Fibroblast of lung (primary cell): Measurements from ENCODE around the gene LSM2. TPM values are rescaled to one million over a fixed set of nuclear protein-coding genes. Genes with fewer than 3 reads are reported as not detected.
A peak's percentile ranks its signal among the peaks of the same experiment; 100 is the strongest.

Source experiments
- DNase-seq, 2 donors: peaks; one replicate each; pipeline versions ENCODE4 v3.0.0 to v3.0.0-alpha.2; 2010; ENCODE audit warnings: low read depth in 2 of 2
- H2AFZ ChIP-seq: 2 replicates; pipeline ENCODE4 v1.5.1; 2012; ENCODE audit warnings: low read length, control low read depth, inconsistent platforms
- H3K27ac ChIP-seq: 2 replicates; pipeline ENCODE4 v1.5.1; 2011; ENCODE audit warnings: low read length, control low read depth; ENCODE audit not compliant: insufficient read depth
- H3K27me3 ChIP-seq: 2 replicates; pipeline ENCODE4 v1.5.1; 2011; ENCODE audit warnings: mild to moderate bottlenecking, low read length; ENCODE audit not compliant: control insufficient read depth, insufficient read depth
- H3K36me3 ChIP-seq: 2 replicates; pipeline ENCODE4 v1.5.1; 2011; ENCODE audit warnings: low read length; ENCODE audit not compliant: control insufficient read depth, insufficient read depth
- H3K4me1 ChIP-seq: 2 replicates; pipeline ENCODE4 v1.5.1; 2011; ENCODE audit warnings: low read length; ENCODE audit not compliant: control insufficient read depth, insufficient read depth; ENCODE audit errors: extremely low read depth
- H3K4me2 ChIP-seq: 2 replicates; pipeline ENCODE4 v1.5.1; 2011; ENCODE audit warnings: low read length, control low read depth; ENCODE audit not compliant: insufficient read depth; ENCODE audit errors: extremely low read depth
- H3K4me3 ChIP-seq, 4 experiments: fragments of 200-600 bp in 1 of 4; sonication (generic) in 1 of 4; replicated peaks in 1 of 4; 2 replicates each; pipeline ENCODE4 v1.5.1; 2011 to 2016; ENCODE audit warnings: low read length in 4 of 4, low read depth in 3 of 4, mild to moderate bottlenecking in 3 of 4, control low read depth in 2 of 4, inconsistent platforms in 1 of 4, mixed read lengths in 1 of 4; ENCODE audit not compliant: insufficient read depth in 1 of 4; ENCODE audit errors: control extremely low read depth in 1 of 4
- H3K79me2 ChIP-seq: 2 replicates; pipeline ENCODE4 v1.5.1; 2012; ENCODE audit warnings: mild to moderate bottlenecking, low read length, inconsistent platforms; ENCODE audit not compliant: control insufficient read depth, insufficient read depth
- H3K9ac ChIP-seq: 2 replicates; pipeline ENCODE4 v1.5.1; 2011; ENCODE audit warnings: mild to moderate bottlenecking, low read length, control low read depth; ENCODE audit not compliant: insufficient read depth
- H3K9me3 ChIP-seq: 2 replicates; pipeline ENCODE4 v1.5.1; 2012; ENCODE audit warnings: low read depth, low read length; ENCODE audit not compliant: control insufficient read depth, insufficient read depth
- H4K20me1 ChIP-seq: 2 replicates; pipeline ENCODE4 v1.5.1; 2011; ENCODE audit warnings: low read length; ENCODE audit not compliant: control insufficient read depth, insufficient read depth; ENCODE audit errors: extremely low read depth
- EZH2 ChIP-seq: IDR thresholded peaks from 2 replicates; pipeline ENCODE4 v1.5.1; 2012; ENCODE audit warnings: low read length, control low read depth, mild to moderate bottlenecking; ENCODE audit errors: missing control alignments
- polyA plus RNA-seq, 2 donors: library from polyadenylated mRNA; depleted of rRNA in 1 of 2; stranded (reverse) in 1 of 2; unstranded in 1 of 2; fragments of >200 nt; gene quantifications; 2 replicates each; pipeline ENCODE4 v1.2.1, GENCODE V29; 2011 to 2012; ENCODE audit warnings: missing spikeins in 1 of 2
- total RNA-seq: library from RNA; depleted of rRNA; stranded (reverse); fragments of >200 nt; gene quantifications from 2 replicates; pipeline ENCODE4 v1.2.1, GENCODE V29; 2014
- TF ChIP-seq, protein P1 (sequence below), 2 donors: IDR thresholded peaks in 1 of 2; conservative IDR thresholded peaks in 1 of 2; 1 replicate in 1 of 2; 2 replicates in 1 of 2; pipeline ENCODE4 v1.5.1; 2011 to 2012; ENCODE audit warnings: low read length in 2 of 2, control low read depth in 1 of 2, inconsistent platforms in 1 of 2, low read depth in 1 of 2, mild to moderate bottlenecking in 1 of 2

The LSM2 gene
- total and polyA plus RNA-seq, 2 donors (not counting 1 experiment from before 2014, with no cell fraction given) = 24.3 to 34.7 TPM

DNA sequence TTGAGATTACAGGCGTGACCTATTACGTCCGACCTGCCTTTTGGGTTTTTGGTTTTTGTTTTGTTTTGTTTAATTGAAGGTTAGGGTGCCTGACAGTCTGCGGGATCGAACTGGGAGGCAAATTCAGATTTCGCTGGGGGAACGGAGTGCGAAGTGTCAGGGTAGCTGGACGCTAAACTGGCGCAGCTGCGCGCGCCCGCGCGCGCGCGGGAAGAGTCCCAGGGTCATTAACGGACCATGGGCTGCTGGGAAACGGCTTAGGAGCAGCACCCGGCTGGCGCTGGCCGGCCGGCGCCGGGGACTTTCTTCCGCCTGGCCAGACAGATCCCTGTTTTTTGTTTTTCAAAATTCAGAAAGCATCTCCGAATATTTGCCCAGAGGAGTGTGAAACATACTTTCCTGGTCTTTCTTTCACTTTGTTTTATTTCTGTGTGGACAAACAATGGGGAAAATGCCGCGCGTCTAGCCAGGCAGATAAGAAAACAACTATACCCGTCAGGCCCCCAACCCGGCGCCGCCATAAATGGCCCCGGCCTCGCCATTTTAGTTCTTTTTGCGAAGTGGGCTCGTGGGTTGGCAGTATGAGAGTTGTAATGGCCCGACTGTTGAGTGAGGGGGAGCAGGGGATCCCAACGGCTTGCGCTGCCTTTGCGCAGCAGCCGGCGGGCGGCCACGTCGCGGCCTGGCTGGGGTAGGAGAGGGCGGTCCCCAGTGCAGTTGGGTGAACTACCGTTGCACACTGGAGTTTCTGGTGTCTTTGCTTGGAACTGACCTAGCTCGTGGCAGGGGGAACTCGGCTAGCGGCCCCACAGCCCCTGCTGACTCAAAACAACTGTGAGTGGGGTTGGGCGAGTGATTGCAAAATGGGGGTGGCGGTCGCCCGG is 27.8 kb upstream of the LSM2 start:
- TF ChIP-seq, protein P1, sequence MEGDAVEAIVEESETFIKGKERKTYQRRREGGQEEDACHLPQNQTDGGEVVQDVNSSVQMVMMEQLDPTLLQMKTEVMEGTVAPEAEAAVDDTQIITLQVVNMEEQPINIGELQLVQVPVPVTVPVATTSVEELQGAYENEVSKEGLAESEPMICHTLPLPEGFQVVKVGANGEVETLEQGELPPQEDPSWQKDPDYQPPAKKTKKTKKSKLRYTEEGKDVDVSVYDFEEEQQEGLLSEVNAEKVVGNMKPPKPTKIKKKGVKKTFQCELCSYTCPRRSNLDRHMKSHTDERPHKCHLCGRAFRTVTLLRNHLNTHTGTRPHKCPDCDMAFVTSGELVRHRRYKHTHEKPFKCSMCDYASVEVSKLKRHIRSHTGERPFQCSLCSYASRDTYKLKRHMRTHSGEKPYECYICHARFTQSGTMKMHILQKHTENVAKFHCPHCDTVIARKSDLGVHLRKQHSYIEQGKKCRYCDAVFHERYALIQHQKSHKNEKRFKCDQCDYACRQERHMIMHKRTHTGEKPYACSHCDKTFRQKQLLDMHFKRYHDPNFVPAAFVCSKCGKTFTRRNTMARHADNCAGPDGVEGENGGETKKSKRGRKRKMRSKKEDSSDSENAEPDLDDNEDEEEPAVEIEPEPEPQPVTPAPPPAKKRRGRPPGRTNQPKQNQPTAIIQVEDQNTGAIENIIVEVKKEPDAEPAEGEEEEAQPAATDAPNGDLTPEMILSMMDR (conservative IDR thresholded peaks at IDR 0.05 in 1 of 2, IDR thresholded peaks at IDR 0.05 in 1 of 2; ENCODE audit: low read depth in 1 of 2, low read length in 2 of 2) = no peak
- TF ChIP-seq EZH2 = no peak
- peaks cover 6% of the 10 kb centered on the region for H4K20me1 ChIP-seq
- peaks cover 63% of the 10 kb centered on the region for H3K79me2 ChIP-seq
- peak overlapping the region; percentile 70 to 97 (median 74) for H3K4me3 ChIP-seq
- H3K9ac ChIP-seq = peak overlapping the region; percentile 80
- peak overlapping the region; percentile 81 for H3K4me2 ChIP-seq
- peak overlapping the region; percentile 52 for H2AFZ ChIP-seq
- H3K36me3 ChIP-seq = peaks cover 17% of the 10 kb centered on the region
- peak overlapping the region; percentile 93 for H3K27ac ChIP-seq
- no peaks in the 10 kb centered on the region for H3K27me3 ChIP-seq
- no peaks in the 10 kb centered on the region for H3K9me3 ChIP-seq
- peak; percentile 79 to 89 for DNase-seq
- H3K4me1 ChIP-seq = peaks cover 15% of the 10 kb centered on the region

DNA sequence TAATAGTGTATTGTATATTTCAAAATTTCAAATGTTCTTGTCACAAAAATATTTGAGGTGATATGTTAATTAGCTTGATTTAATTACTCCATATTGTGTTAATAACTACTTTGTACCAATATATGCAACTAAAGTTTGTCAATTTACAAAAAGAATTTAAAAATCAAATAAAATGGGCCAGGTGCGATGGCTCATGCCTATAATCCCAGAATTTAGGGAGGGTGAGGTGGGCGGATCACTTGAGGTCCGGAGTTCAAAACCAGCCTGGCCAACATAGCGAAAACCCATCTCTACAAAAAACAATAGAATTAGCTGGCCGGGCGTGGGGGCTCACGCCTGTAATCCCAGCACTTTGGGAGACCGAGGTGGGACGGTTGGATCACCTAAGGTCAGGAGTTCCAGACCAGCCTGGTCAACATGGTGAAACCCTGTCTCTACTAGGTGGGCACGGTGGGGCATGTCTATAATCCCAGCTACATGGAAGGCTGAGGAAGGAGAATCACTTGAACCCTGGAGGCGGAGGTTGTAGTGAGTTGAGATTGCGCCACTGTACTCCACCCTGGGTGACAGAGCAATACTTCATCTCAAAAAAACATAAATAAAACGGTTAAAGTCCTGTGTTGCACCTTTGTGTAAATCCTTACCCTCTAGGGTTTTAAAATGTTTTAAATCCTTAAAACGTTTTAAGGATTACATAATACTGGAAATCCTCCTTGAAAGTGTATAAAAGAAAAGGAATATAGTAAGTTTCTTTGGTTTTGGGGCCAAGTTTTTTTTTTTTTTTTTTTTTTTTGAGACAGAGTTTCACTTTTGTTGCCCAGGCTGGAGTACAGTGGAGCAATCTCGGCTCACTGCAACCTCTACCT is 24.8 kb upstream of the LSM2 start:
- Histone ChIP-seq H3K79me2 (peaks cover 44% of the 10 kb centered on the region), H3K4me2 (peak overlapping the region; percentile 89), H3K4me1 (peaks cover 2% of the 10 kb centered on the region), H3K9me3 (no peaks in the 10 kb centered on the region), H3K9ac (no peak overlapping the region), H3K27ac (no peak overlapping the region), H3K27me3 (no peaks in the 10 kb centered on the region), H3K4me3 (peak overlapping the region; percentile 35 to 99 (median 87)), H2AFZ (no peak overlapping the region), H4K20me1 (no peaks in the 10 kb centered on the region), H3K36me3 (no peaks in the 10 kb centered on the region)
- TF ChIP-seq, protein P1 (conservative IDR thresholded peaks at IDR 0.05 in 1 of 2, IDR thresholded peaks at IDR 0.05 in 1 of 2; ENCODE audit: low read depth in 1 of 2, low read length in 2 of 2) = no peak
- no peak for TF ChIP-seq EZH2
- no peak for DNase-seq

DNA sequence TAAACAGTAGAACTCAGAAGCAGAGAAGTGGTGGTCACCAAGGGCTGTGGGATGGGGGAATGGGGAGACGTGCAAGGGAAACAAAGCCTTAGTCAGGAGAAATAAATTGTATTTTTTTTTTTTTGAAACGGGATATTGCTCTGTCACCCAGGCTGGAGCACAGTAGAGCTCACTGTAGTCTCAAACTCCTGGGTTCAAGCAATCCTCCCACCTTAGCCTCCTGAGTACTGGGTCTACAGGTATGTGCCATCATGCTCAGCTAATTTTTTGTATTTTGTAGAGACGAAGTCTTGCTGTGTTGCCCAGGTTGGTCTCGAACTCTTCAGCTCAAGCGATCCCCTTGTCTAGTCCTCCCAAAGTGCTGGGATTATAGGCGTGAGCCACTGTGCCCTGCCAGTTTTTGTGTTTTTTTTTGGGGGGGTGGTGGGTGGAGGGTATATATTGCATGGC is 24.1 kb upstream of the LSM2 start:
- Histone ChIP-seq H2AFZ (no peak overlapping the region), H3K36me3 (no peaks in the 10 kb centered on the region), H3K4me2 (peak overlapping the region; percentile 89), H3K9ac (no peak overlapping the region), H3K27me3 (no peaks in the 10 kb centered on the region), H4K20me1 (no peaks in the 10 kb centered on the region), H3K79me2 (peaks cover 38% of the 10 kb centered on the region), H3K9me3 (no peaks in the 10 kb centered on the region), H3K4me3 (peak overlapping the region; percentile 35 to 99 (median 87)), H3K4me1 (peaks cover 2% of the 10 kb centered on the region), H3K27ac (peak overlapping the region; percentile 42)
- no peak for TF ChIP-seq EZH2
- TF ChIP-seq, protein P1 (conservative IDR thresholded peaks at IDR 0.05 in 1 of 2, IDR thresholded peaks at IDR 0.05 in 1 of 2; ENCODE audit: low read depth in 1 of 2, low read length in 2 of 2) = no peak
- no peak for DNase-seq
